Activated CD8-positive, alpha-beta memory T cell treated with anti-CD3 and anti-CD28 coated beads, Interleukin-2, amount 10 ng/mL, durations not matched to agents 7 days and 5 days (primary cell): ENCODE measurements around the gene NPAS3. TPM values are rescaled to one million over a fixed set of nuclear protein-coding genes. Genes with fewer than 3 reads are reported as not detected.

Source experiments
- ATAC-seq: fragments of 150-1000 bp; cut with Tn5 transposase; one replicate; pipeline ENCODE4 v1.10.0; 2021; ENCODE audit warnings: moderate library complexity
- CTCF ChIA-PET: fragments of 350-600 bp; sonication (Branson Sonifier 250); formaldehyde crosslinking; loops from one replicate; lab custom pipeline; 2021; ENCODE audit warnings: antibody characterized with exemption; lab: Charles Lee
- DNase-seq: peaks from one replicate; pipeline ENCODE4 v3.0.0-alpha.2; 2020
- H3K27ac Mint-ChIP-seq: one replicate; pipeline ENCODE4 v1.8.0; 2021; ENCODE audit warnings: mild to moderate bottlenecking, mixed read lengths
- H3K27me3 Mint-ChIP-seq: one replicate; pipeline ENCODE4 v1.8.0; 2021; ENCODE audit warnings: mixed read lengths
- H3K36me3 Mint-ChIP-seq: one replicate; pipeline ENCODE4 v1.8.0; 2021; ENCODE audit warnings: mild to moderate bottlenecking, mixed read lengths
- H3K4me1 Mint-ChIP-seq: one replicate; pipeline ENCODE4 v1.8.0; 2021; ENCODE audit warnings: mixed read lengths
- H3K4me3 Mint-ChIP-seq: one replicate; pipeline ENCODE4 v1.8.0; 2021; ENCODE audit warnings: mild to moderate bottlenecking, moderate library complexity, mixed read lengths
- H3K9me3 Mint-ChIP-seq: one replicate; pipeline ENCODE4 v1.8.0; 2022; ENCODE audit warnings: low read depth, mixed read lengths
- total RNA-seq, 2 experiments: library from RNA; stranded (reverse); gene quantifications; one replicate each; pipeline ENCODE4 v1.2.3, GENCODE V29; 2021

NPAS3 gene
- total RNA-seq, 2 experiments from 2014 or later: not detected

DNA sequence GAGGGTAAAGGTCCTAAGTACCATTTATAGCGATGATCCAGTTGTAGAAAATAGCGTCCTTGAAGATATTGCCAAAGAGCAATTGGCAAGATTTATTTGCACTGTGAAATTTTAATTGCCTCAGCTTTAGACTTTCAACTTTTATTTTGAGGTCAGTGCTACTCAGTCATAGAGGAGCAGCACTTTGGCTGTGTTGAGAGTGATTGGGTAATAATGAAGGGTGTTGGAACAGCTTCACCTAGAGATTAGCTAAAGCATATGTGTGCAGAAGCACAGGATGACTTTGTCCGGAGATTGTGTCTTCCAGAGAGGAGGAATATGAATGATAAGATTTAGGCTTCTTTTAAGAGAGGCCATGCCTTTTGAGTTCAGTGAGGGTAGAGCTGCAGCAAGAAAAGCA is 164.8 kb downstream of the NPAS3 start:
- CTCF ChIA-PET: no interaction called here
- Mint-ChIP-seq H3K27me3 (no peaks in the 10 kb centered on the region), H3K36me3 (no peaks in the 10 kb centered on the region), H3K4me1 (no peaks in the 10 kb centered on the region), H3K27ac (no peak overlapping the region), H3K4me3 (no peak overlapping the region), H3K9me3 (no peaks in the 10 kb centered on the region)
- DNase-seq: no peak
- ATAC-seq: no peak

GRCh38 chr14:33103966-33104365 is 165.3 kb downstream of the NPAS3 start:
- Mint-ChIP-seq H3K9me3 (no peaks in the 10 kb centered on the region), H3K27ac (no peak overlapping the region), H3K27me3 (no peaks in the 10 kb centered on the region), H3K36me3 (no peaks in the 10 kb centered on the region), H3K4me3 (no peak overlapping the region), H3K4me1 (no peaks in the 10 kb centered on the region)
- ATAC-seq (no peak), DNase-seq (no peak)
- CTCF ChIA-PET: no interaction called here

GRCh38 chr14:33110737-33111443 is 172.2 kb downstream of the NPAS3 start:
- ATAC-seq (no peak), DNase-seq (no peak)
- Mint-ChIP-seq H3K9me3 (peaks cover 8% of the 10 kb centered on the region), H3K27ac (no peak overlapping the region), H3K27me3 (no peaks in the 10 kb centered on the region), H3K4me3 (no peak overlapping the region), H3K36me3 (no peaks in the 10 kb centered on the region), H3K4me1 (no peaks in the 10 kb centered on the region)
- CTCF ChIA-PET: no interaction called here

DNA sequence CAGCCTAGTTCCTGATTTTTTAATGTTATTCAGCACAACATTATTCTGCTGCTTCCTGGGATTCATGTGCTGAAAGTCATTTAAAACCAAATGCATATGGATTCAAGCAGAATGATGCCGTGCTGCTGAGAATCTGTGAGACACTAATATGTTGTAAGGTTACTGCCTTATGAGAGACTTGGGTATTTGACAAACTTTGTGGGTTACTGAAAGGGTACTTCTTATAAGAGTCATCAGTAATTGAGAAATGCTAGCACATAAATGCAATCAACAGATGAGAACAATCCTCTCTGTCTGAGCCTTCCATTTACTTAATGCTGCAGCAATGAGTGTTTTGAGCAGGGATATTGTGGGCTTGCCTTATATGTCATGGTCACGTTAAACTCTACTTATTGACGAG is 175.7 kb downstream of the NPAS3 start:
- Mint-ChIP-seq H3K4me3 (no peak overlapping the region), H3K36me3 (no peaks in the 10 kb centered on the region), H3K27me3 (no peaks in the 10 kb centered on the region), H3K9me3 (peaks cover 10% of the 10 kb centered on the region), H3K27ac (no peak overlapping the region), H3K4me1 (no peaks in the 10 kb centered on the region)
- DNase-seq (no peak), ATAC-seq (no peak)
- CTCF ChIA-PET: no interaction called here

GRCh38 chr14:33118668-33119067 is 180.0 kb downstream of the NPAS3 start:
- no peak for ATAC-seq

GRCh38 chr14:33120341-33120740 is 181.7 kb downstream of the NPAS3 start:
- ATAC-seq: no peak
- CTCF ChIA-PET: no interaction called here
- Mint-ChIP-seq H3K27ac (no peak overlapping the region), H3K4me3 (no peak overlapping the region), H3K4me1 (no peaks in the 10 kb centered on the region), H3K9me3 (peaks cover 7% of the 10 kb centered on the region), H3K36me3 (no peaks in the 10 kb centered on the region), H3K27me3 (no peaks in the 10 kb centered on the region)
- DNase-seq: no peak

More at GRCh38 chr14:33118668-33119067, 180.0 kb downstream of the NPAS3 start:
- Mint-ChIP-seq H3K4me3 (no peak overlapping the region), H3K36me3 (no peaks in the 10 kb centered on the region), H3K27me3 (no peaks in the 10 kb centered on the region), H3K9me3 (peaks cover 11% of the 10 kb centered on the region), H3K27ac (no peak overlapping the region), H3K4me1 (no peaks in the 10 kb centered on the region)
- no peak for DNase-seq
- CTCF ChIA-PET: no interaction called here

DNA sequence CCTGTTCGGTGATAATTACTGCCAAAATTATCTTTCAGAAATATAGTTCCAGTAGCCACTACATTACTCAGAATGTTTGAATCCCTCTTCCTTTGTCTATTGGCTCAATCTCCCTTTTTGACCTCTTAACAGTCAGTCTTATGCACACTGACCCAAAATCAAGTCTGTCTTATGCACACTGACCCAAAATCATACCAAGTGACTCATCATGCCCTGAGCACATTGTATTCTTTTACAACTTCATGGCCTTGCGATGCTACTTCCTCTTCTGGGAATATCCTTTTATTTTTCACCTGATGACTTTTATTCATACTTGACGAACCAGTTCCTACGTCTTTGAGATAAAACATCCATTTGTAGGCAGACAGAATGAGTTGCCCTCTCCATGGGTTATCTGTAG is 182.3 kb downstream of the NPAS3 start:
- no peaks in the 10 kb centered on the region for H3K4me1 Mint-ChIP-seq
- ATAC-seq: no peak
- no peak overlapping the region for H3K27ac Mint-ChIP-seq
- no peak overlapping the region for H3K4me3 Mint-ChIP-seq
- CTCF ChIA-PET: no interaction called here
- no peaks in the 10 kb centered on the region for H3K36me3 Mint-ChIP-seq
- no peak for DNase-seq
- H3K9me3 Mint-ChIP-seq: peaks cover 7% of the 10 kb centered on the region
- H3K27me3 Mint-ChIP-seq: no peaks in the 10 kb centered on the region

DNA sequence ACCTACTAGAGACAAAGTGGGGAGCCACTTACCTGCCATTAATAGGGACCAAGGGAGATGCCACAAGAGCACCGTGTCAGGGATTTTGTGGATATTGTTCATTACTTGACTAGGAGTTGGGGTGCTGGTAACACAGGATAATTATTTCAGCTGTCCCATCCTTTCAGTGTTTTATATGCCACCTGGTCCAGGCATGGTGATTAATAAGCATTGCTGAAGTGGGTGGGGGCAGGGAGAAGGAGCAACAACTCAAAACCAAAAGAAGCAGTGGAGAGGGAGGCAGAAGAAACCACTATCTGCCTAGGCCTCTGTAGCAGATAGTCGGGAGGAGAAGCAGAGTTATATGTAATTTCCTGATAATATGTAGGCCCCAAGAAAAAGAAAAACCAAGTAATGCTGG is 184.6 kb downstream of the NPAS3 start:
- H3K4me1 Mint-ChIP-seq: no peaks in the 10 kb centered on the region
- H3K4me3 Mint-ChIP-seq: no peak overlapping the region
- ATAC-seq (no peak), DNase-seq (no peak)
- no peak overlapping the region for H3K27ac Mint-ChIP-seq
- CTCF ChIA-PET: no interaction called here
- H3K9me3 Mint-ChIP-seq: peaks cover 8% of the 10 kb centered on the region
- H3K27me3 Mint-ChIP-seq: no peaks in the 10 kb centered on the region
- no peaks in the 10 kb centered on the region for H3K36me3 Mint-ChIP-seq

DNA sequence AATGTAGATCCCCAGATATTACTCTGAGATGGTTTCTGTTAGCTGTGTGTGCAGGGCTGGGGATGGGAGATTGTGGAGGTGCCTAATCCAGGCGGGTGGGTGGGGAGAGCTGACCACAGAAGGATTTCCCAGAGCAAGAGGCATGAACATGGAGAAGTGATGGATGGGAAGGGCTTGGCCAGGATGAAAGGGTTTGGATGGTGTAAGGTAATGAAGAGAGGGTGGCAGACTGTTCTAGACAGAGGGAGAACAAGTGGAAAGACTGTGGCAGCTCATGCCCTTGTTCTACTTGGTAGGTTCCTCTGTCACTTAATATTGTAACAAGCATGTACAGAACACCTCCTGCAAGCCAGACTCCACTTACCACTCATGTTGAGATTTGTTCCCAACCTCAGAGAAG is 187.8 kb downstream of the NPAS3 start:
- Mint-ChIP-seq H3K27ac (no peak overlapping the region), H3K36me3 (no peaks in the 10 kb centered on the region), H3K4me3 (no peak overlapping the region), H3K4me1 (no peaks in the 10 kb centered on the region), H3K9me3 (peaks cover 3% of the 10 kb centered on the region), H3K27me3 (no peaks in the 10 kb centered on the region)
- CTCF ChIA-PET: no interaction called here
- no peak for DNase-seq
- no peak for ATAC-seq

DNA sequence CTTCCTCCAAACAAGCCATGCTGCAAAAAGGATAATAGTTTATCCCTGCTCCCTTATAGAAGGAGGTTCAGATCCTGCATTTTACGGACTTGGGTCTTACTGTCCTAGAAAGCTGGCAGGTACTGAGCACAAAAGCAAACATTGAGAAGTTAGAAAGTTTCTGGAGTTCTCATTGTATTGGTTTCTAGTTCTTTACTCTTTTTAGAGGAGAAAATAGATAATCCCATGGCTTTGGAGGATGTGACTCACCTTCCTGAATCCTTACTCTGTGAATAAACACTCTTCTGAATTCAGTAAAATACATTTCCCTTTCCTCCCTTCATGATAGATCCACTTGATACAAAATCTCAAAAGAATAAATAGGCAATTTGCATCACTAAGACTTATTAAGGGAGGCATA is 188.9 kb downstream of the NPAS3 start:
- ATAC-seq: no peak
- H3K4me3 Mint-ChIP-seq: no peak overlapping the region
- CTCF ChIA-PET: no interaction called here

GRCh38 chr14:33131801-33132200 is 193.1 kb downstream of the NPAS3 start:
- CTCF ChIA-PET: no interaction called here
- ATAC-seq (no peak), DNase-seq (no peak)
- Mint-ChIP-seq H3K9me3 (peaks cover 5% of the 10 kb centered on the region), H3K4me1 (no peaks in the 10 kb centered on the region), H3K27me3 (no peaks in the 10 kb centered on the region), H3K27ac (no peak overlapping the region), H3K4me3 (no peak overlapping the region), H3K36me3 (no peaks in the 10 kb centered on the region)

More for the DNA sequence above, 188.9 kb downstream of the NPAS3 start:
- no peaks in the 10 kb centered on the region for H3K36me3 Mint-ChIP-seq
- H3K9me3 Mint-ChIP-seq: peaks cover 5% of the 10 kb centered on the region
- no peak for DNase-seq
- H3K27me3 Mint-ChIP-seq: no peaks in the 10 kb centered on the region
- no peaks in the 10 kb centered on the region for H3K4me1 Mint-ChIP-seq
- no peak overlapping the region for H3K27ac Mint-ChIP-seq

- no peak overlapping the region for H3K27ac Mint-ChIP-seq
- no peak overlapping the region for H3K4me3 Mint-ChIP-seq
- peaks cover 2% of the 10 kb centered on the region for H3K9me3 Mint-ChIP-seq
- no peaks in the 10 kb centered on the region for H3K4me1 Mint-ChIP-seq
- H3K27me3 Mint-ChIP-seq: no peaks in the 10 kb centered on the region
- no peaks in the 10 kb centered on the region for H3K36me3 Mint-ChIP-seq
- DNase-seq (no peak), ATAC-seq (no peak)
- CTCF ChIA-PET: no interaction called here
Measured at GRCh38 chr14:33134162-33134561, 195.5 kb downstream of the NPAS3 start.

DNA sequence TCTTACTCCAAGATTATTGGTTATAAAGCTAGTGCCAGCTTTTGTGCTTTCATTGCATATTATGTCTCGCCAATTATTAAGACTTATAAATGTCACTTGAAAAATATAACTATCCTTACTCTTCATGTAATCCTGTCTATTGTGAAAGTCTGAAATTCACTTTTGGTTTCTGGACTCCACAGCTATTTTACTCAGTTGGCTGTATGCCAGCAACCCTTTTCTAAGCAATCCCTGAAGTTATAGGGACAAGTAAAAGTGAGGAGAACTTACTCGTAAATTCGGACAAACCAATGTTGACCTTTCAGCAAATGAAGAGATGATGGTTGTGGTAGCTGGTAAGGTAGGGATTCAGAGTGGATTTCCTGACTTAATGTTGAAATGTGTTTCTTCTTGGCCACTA is 196.3 kb downstream of the NPAS3 start:
- no peaks in the 10 kb centered on the region for H3K4me1 Mint-ChIP-seq
- DNase-seq (no peak), ATAC-seq (no peak)
- H3K27me3 Mint-ChIP-seq: no peaks in the 10 kb centered on the region
- no peak overlapping the region for H3K27ac Mint-ChIP-seq
- peaks cover 2% of the 10 kb centered on the region for H3K9me3 Mint-ChIP-seq
- CTCF ChIA-PET: no interaction called here
- no peaks in the 10 kb centered on the region for H3K36me3 Mint-ChIP-seq
- no peak overlapping the region for H3K4me3 Mint-ChIP-seq

DNA sequence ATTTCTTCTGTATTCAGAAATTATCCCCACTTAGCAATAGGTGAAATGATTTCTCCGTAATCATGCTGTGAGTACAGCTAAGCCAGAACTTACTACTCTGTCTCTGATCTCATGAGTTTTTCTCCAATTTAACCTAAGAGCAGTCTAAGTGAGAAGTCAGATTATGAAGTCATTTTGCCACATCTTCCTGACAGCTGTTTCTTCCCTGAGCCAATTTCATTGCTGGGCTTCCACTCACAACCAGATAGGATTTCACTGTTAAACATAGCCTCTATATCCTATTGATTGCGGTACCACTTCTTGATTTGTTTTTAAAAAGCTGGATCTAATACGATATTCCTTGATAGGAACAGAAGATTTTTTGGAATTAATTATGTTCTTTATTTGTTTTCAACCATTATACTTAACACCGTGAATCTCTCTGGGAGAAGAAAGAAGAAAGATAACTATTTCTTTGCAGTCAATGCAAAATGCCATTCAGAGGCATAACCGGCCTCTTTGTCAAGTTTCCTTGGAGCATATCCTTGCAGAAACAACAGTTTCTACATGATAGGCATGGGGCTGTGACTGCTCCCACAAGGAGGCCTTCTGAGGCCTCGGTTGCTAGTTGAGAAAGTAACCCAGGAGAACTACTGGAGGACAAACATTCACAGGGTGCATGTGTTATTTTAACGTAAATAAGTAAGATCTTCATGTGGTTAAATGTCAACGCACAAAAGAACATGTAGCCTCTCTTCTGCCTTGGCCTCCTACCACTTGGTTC is 212.2 kb downstream of the NPAS3 start:
- Mint-ChIP-seq H3K4me3 (no peak overlapping the region), H3K27me3 (no peaks in the 10 kb centered on the region), H3K36me3 (no peaks in the 10 kb centered on the region), H3K9me3 (peaks cover 3% of the 10 kb centered on the region), H3K4me1 (no peaks in the 10 kb centered on the region), H3K27ac (no peak overlapping the region)
- no peak for DNase-seq
- ATAC-seq: no peak
- CTCF ChIA-PET: no interaction called here
